Kidney (tissue), 14 donors: ENCODE results near the gene TERT. TPM values are rescaled to one million over a fixed set of nuclear protein-coding genes. Genes with fewer than 3 reads are reported as not detected.
"Not testable (repeated sequence)": the region's sequence is repeated elsewhere in the genome, so short reads cannot be mapped to it uniquely, and the experiment has no call there.

Experiments used
- DNase-seq, 5 donors: peaks; one replicate each; pipeline ENCODE4 v3.0.0-alpha.2; 2013 to 2020
- FAIRE-seq: peaks from 2 replicates; lab custom pipeline; 2012; peaks lifted over from hg19 to GRCh38; lab: Jason Lieb, UNC
- H3K27ac ChIP-seq, 2 donors: one replicate each; pipeline ENCODE4 v1.7.0; 2013; ENCODE audit warnings: low read depth in 2 of 2, low read length in 2 of 2, inconsistent platforms in 1 of 2
- H3K27me3 ChIP-seq: one replicate; pipeline ENCODE4 v1.7.1; 2013; ENCODE audit warnings: low read length, inconsistent platforms; ENCODE audit not compliant: control insufficient read depth, insufficient read depth
- H3K36me3 ChIP-seq, 3 donors: one replicate each; pipeline versions ENCODE4 v1.7.0 to v1.7.1; 2013; ENCODE audit warnings: low read length in 3 of 3, control low read depth in 1 of 3, inconsistent platforms in 1 of 3; ENCODE audit not compliant: insufficient read depth in 3 of 3, control insufficient read depth in 2 of 3
- H3K4me1 ChIP-seq, 3 donors: one replicate each; pipeline versions ENCODE4 v1.7.0 to v1.7.1; 2013; ENCODE audit warnings: low read length in 3 of 3, inconsistent platforms in 1 of 3, low read depth in 1 of 3; ENCODE audit not compliant: control insufficient read depth in 2 of 3, insufficient read depth in 2 of 3
- H3K4me3 ChIP-seq, 3 donors: one replicate each; pipeline versions ENCODE4 v1.7.0 to v1.8.1; 2013; ENCODE audit warnings: low read length in 3 of 3, control low read depth in 1 of 3, inconsistent platforms in 1 of 3
- H3K9ac ChIP-seq, 3 donors: one replicate each; pipeline versions ENCODE4 v1.7.0 to v1.7.1; 2013; ENCODE audit warnings: low read length in 3 of 3, control low read depth in 1 of 3, inconsistent platforms in 1 of 3
- H3K9me3 ChIP-seq, 3 donors: one replicate each; pipeline versions ENCODE4 v1.7.0 to v1.7.1; 2013; ENCODE audit warnings: low read length in 3 of 3, control low read depth in 1 of 3, inconsistent platforms in 1 of 3; ENCODE audit not compliant: control insufficient read depth in 2 of 3, insufficient read depth in 1 of 3
- CTCF ChIP-seq: IDR thresholded peaks from 3 replicates; pipeline ENCODE4 v1.5.1; 2012; ENCODE audit warnings: mild to moderate bottlenecking, moderate library complexity, borderline replicate concordance; ENCODE audit not compliant: insufficient read depth; ENCODE audit errors: extremely low read depth
- intact Hi-C: fragments of 100-400 bp; cut with DNase I; formaldehyde crosslinking; loops from one replicate; pipeline ENCODE4 v1.11.1; 2022
- polyA plus RNA-seq: library from polyadenylated mRNA; stranded (reverse); fragments of 350-450 nt; fragmentation: Illumina TruSeq; extraction: RNeasy Lipid Tissue Mini Kit (QIAGEN cat#74804); gene quantifications from one replicate; pipeline ENCODE4 v1.2.3, GENCODE V29; 2014; ENCODE audit warnings: low read depth, low replicate concordance; ENCODE audit not compliant: insufficient read depth
- total RNA-seq: library from RNA; stranded (reverse); fragmentation: NEBNext Ultra II Directional; extraction: Animal tissue kit (Norgen Biotek cat#: 25700); gene quantifications from one replicate; pipeline ENCODE4 v1.2.1, GENCODE V29; 2021
- donor health status: control.
- donor health status: control.
- donor health status: control.
- donor health status: control.
- donor health status: control.
- donor health status: DM: yes; HTN: yes; CAD: no.
- donor health status: Normal renal cell carcinoma (clear cell type).

TERT gene
- total and polyA plus RNA-seq, 2 donors from 2014 or later, result 0.91 TPM; not detected in 1

- intact Hi-C loops, result no loop called here
- Histone ChIP-seq H3K27me3 (no peaks in the 10 kb centered on the region), H3K36me3 (no peaks in the 10 kb centered on the region), H3K4me1 (no peaks in the 10 kb centered on the region), H3K27ac (no peak overlapping the region), H3K4me3 (no peak overlapping the region), H3K9ac (no peak overlapping the region), H3K9me3 (no peaks in the 10 kb centered on the region)
- TF ChIP-seq CTCF, result no peak
- no peak for DNase-seq
- no peak for FAIRE-seq
These were observed 26.8 kb downstream of the TERT start for GRCh38 chr5:1268056-1268455.

GRCh38 chr5:1267464-1267863 is 27.4 kb downstream of the TERT start:
- H3K9me3 ChIP-seq, H3K27ac ChIP-seq, intact Hi-C loops, H3K4me3 ChIP-seq, H3K4me1 ChIP-seq, H3K36me3 ChIP-seq, H3K9ac ChIP-seq, DNase-seq, H3K27me3 ChIP-seq, FAIRE-seq: not testable (repeated sequence)

- Histone ChIP-seq H3K9ac (no peak overlapping the region), H3K9me3 (peaks cover 0 to 10% (median 0%) of the 10 kb centered on the region in 3 donors), H3K27me3 (no peaks in the 10 kb centered on the region), H3K27ac (no peak overlapping the region), H3K4me3 (no peak overlapping the region), H3K36me3 (no peaks in the 10 kb centered on the region), H3K4me1 (no peaks in the 10 kb centered on the region)
- intact Hi-C loops, result no loop called here
- DNase-seq (no peak), FAIRE-seq (no peak)
- no peak for TF ChIP-seq CTCF
These were observed 28.1 kb downstream of the TERT start for GRCh38 chr5:1266791-1267190.

- Histone ChIP-seq H3K9me3 (peaks cover 0 to 10% (median 0%) of the 10 kb centered on the region in 3 donors), H3K36me3 (no peaks in the 10 kb centered on the region), H3K9ac (no peak overlapping the region), H3K27me3 (no peaks in the 10 kb centered on the region), H3K4me1 (no peaks in the 10 kb centered on the region), H3K4me3 (no peak overlapping the region), H3K27ac (no peak overlapping the region)
- intact Hi-C loops, result no loop called here
- no peak for TF ChIP-seq CTCF
- no peak for DNase-seq
- FAIRE-seq, result no peak
These were observed 29.1 kb downstream of the TERT start for GRCh38 chr5:1265461-1266455.
